Endometrium (tissue), 2 donors: Measurements from ENCODE around the gene PIEZO1.
"Not testable (repeated sequence)": the region's sequence is repeated elsewhere in the genome, so short reads cannot be mapped to it uniquely, and the experiment has no call there.

Experiments used
- FAIRE-seq: peaks from 2 replicates; lab custom pipeline; 2012; peaks lifted over from hg19 to GRCh38; lab: Jason Lieb, UNC
- donor health status: control.
- donor health status: control.

Gene PIEZO1

GRCh38 chr16:88686439-88687253 lies 98.4 kb downstream of the PIEZO1 start, which contains the start of gene SNAI3:
SNAI3 (minus strand) TSS chr16:88686507; CDS start chr16:88686406, 101 bp downstream.
- no peak for FAIRE-seq

DNA sequence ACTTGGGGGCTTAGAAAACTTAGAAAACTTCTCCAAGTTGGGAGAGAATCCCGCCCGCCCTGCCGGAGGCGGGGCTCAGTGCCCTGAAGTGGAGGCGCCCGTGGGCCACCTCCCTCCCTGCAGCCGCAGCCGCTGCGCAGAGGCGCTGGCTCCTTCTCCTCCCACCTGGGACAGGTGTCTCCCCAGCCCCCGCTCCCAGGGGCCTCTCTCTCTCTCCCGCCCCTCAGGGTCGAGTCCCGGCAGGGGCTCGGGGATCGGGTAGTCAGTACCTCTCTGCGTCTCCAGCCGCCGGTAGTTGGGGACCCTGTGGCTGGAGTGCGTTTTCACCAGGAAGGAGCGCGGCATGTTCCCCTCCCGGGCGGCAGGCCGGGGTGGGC lies 99.0 kb downstream of the PIEZO1 start:
- no peak for FAIRE-seq

GRCh38 chr16:88685156-88686061 lies 99.6 kb downstream of the PIEZO1 start:
- FAIRE-seq = no peak

DNA sequence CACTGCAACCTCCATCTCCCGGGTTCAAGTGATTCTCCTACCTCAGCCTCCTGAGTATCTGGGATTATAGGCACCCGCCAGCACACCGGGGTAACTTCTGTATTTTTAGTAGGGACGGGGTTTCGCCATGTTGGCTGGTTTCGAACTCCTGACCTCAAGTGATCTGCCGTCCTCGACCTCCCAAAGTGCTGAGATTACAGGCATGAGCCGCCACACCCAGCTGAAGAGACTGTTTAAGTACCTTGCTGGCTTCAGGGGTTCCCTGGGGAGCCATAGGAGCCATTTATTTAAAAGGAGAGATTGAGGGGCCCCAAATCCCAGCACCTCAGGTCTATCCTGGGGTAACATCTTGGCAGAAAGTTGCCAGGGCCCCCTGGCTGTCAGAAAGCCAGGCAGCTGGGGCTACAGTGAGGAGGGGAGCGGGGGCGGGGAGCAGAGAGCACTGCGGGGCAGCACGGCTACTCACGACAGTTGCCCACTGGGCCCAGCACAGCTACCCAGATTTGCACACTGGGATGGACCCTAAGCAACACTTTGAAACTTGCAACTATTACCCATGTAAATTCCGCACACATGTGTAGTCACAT lies 100.4 kb downstream of the PIEZO1 start:
- FAIRE-seq = no peak

- FAIRE-seq = no peak
Observed at GRCh38 chr16:88681709-88682451, 103.1 kb downstream of the PIEZO1 start.

- no peak for FAIRE-seq
Observed at GRCh38 chr16:88681084-88681680, 103.8 kb downstream of the PIEZO1 start.

DNA sequence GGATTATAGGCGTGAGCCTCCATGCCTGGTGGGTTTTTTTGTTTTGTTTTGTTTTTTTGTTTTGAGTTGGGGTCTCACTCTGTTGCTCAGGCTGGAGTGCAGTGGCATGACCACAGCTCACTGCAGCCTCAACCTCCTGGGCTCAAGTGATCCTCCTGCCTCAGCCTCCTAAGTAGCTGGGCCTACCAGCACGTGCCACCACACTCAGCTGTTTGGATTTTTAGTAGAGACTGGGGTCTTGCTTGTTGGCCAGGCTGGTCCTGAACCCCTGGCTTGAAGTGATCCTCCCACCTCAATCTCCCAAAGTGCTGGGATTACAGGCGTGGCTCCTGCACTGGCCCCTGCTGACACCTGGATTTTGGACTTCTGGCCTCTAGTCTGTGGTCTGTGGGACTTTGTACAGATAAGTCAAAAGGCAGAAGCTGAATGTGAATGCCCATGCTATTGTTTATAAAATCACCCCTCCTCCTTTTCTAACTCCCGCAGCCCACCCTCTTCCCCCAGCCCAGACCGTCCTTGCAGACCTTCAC lies 104.4 kb downstream of the PIEZO1 start:
- FAIRE-seq = no peak

DNA sequence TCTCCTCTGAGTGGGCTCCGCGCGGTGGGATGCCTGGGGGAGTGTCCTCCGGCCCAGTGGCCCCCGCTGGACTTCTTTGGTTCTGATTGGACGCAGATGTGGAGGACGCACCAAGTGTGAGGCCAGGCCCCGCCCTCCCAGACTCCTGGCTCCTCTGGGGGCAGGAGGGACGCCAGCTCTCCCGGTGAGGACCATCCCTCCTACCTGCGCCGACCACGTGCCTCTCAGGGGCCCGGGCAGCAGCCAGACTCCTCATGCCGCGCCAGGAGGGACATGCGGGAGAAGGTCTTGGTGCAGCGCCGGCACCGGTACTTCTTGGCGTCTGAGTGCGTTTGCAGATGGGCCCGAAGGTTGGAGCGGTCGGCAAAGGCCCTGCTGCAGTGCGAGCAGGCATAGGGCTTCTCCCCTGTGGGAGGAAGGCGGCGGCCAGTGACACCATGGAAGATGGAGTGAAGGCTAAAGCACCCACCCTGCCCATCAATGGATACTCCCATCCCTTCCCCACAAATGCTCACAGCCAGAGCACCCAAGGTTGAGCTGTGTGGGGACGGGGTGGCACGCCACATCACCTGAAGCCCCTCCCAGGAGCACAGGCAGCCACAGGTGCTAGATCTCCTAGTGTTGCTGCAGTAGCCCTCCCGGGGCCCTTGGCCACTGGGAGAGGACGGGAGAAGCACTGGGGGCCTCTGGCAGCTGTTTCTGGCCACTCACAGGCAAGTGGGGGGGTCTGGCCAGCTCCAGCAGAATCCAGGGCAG lies 106.6 kb downstream of the PIEZO1 start:
- FAIRE-seq = no peak

GRCh38 chr16:88677721-88678120 lies 107.3 kb downstream of the PIEZO1 start:
- FAIRE-seq = no peak

GRCh38 chr16:88676502-88677242 lies 108.3 kb downstream of the PIEZO1 start:
- FAIRE-seq = no peak

DNA sequence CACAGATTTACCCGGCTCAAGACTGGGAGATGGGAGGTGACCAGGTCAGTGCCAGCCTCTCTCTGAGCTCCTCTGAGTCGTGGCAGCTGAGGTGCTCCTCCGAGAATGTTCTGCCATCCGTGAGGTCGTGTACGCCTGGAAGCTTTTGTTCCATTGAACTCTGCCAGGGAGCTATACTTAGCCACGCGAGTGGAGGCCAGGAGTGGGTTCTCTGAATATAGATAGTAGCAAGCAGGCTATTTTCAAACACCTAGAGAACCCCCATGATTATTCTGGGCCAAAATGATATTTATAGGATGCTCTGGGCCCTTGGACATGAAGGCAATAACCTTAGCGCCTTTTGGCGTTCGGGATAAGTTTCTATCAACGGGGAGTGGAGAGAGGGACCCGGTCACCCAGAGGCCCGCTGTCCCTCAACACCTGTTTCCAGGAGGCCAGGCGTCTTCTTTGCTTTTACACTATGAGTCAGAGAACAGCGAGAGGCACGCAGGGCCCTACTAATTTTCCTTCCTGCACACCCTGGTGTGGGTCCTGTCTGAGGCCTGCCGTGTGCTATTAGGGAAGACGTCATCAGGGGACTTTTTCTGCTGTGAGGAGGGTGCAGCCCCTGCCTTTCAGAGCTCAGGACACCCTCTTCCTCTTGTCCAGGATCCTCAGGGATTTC lies 111.2 kb downstream of the PIEZO1 start:
- FAIRE-seq = no peak

DNA sequence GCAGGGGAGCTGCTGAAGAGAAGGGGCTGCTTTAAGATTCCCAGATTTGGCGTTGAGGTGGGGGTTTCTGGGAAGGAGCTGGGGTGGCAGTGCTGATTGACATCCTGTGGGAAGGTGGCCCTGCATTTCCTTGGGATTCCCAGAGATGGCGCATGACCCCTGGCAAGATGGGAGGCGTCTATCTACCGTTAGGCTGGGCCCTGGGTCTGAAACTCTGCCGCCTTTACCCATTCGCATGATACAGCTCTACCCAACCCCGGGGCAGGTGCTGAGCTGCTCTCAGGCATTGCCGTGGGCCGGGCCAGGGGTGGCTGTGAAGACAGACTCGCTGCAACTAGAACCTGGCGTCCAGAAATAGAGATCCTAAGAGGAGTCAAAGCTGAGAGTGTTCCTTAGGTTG lies 112.2 kb downstream of the PIEZO1 start:
- no peak for FAIRE-seq

- no peak for FAIRE-seq
Observed at GRCh38 chr16:88671806-88672205, 113.2 kb downstream of the PIEZO1 start.

- FAIRE-seq = no peak
Observed at GRCh38 chr16:88669980-88670379, 115.0 kb downstream of the PIEZO1 start.

DNA sequence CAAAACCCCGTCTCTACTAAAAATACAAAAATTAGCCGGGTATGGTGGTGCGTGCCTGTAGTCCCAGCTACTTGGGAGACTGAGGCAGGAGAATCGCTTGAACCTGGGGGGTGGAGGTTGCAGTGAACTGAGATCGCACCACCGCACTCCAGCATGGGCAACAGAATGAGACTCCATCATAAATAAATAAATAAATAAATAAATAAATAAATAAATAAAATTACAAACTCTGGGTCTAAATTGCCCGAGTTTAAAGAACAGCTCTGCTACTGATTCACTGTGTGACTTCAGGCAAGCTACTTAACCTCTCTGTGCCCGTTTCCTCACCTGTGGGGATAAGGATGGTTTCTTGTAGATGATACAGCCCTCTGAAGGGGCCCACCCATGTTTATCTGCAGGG lies 115.5 kb downstream of the PIEZO1 start:
- not testable (repeated sequence) for FAIRE-seq

- no peak for FAIRE-seq
Observed at GRCh38 chr16:88667461-88667860, 117.6 kb downstream of the PIEZO1 start.

- no peak for FAIRE-seq
Observed at GRCh38 chr16:88665570-88665969, 119.5 kb downstream of the PIEZO1 start.
